Brain microvascular endothelial cell (primary cell): ENCODE results near the gene RRP36.
"Not testable (repeated sequence)": the region's sequence is repeated elsewhere in the genome, so short reads cannot be mapped to it uniquely, and the experiment has no call there.

Source experiments
- DNase-seq: peaks from one replicate; pipeline ENCODE4 v3.0.0-alpha.2; 2020
- H3K27ac ChIP-seq: fragments of 250-450 bp; sonication (Bioruptor Pico); 2 replicates; pipeline ENCODE4 v1.5.1; 2020; ENCODE audit warnings: mild to moderate bottlenecking, moderate library complexity
- H3K27me3 ChIP-seq: fragments of 250-450 bp; sonication (Bioruptor Pico); replicated peaks from 2 replicates; pipeline ENCODE4 v1.5.1; 2020; ENCODE audit warnings: mild to moderate bottlenecking
- H3K36me3 ChIP-seq: fragments of 250-450 bp; sonication (Bioruptor Pico); replicated peaks from 2 replicates; pipeline ENCODE4 v1.5.1; 2020; ENCODE audit warnings: mild to moderate bottlenecking
- H3K4me3 ChIP-seq: 2 replicates; pipeline ENCODE4 v1.5.1; 2011; ENCODE audit warnings: low read depth, mild to moderate bottlenecking, control low read depth, low read length, moderate library complexity
- in situ Hi-C: cut with HindIII; loops from 2 replicates; pipeline ENCODE4 v1.10.0; 2017; ENCODE audit warnings: low sequenced_read_pairs, low pct_ligation_motif_present
- TF ChIP-seq, protein P1 (sequence below): IDR thresholded peaks from 2 replicates; pipeline ENCODE4 v1.5.1; 2011; ENCODE audit warnings: low read depth, mild to moderate bottlenecking, moderate library complexity, low read length, control low read depth, inconsistent platforms; ENCODE audit errors: missing control alignments

Gene RRP36

DNA sequence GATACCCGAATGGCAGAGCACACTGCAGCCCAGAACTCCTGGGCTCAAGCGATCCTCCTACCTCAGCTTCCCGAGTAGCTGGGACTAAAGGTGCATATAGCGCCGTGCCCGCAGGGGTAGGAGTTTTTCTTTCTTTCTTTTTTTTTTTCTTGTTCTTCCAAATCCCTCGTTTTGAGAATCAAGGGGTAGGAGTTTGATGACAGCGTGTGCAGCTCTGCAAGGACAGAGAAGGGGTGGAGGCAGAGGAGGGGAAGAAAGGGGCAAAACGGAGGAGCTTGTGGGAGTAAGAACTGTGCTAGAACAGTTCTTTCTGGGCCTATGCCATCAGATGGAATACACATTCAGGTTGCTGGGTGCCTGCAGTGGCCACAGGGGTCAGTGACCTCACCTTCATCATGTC, 15.3 kb downstream of the RRP36 start:
- H3K36me3 ChIP-seq, result peaks cover 67% of the 10 kb centered on the region
- TF ChIP-seq, protein P1, sequence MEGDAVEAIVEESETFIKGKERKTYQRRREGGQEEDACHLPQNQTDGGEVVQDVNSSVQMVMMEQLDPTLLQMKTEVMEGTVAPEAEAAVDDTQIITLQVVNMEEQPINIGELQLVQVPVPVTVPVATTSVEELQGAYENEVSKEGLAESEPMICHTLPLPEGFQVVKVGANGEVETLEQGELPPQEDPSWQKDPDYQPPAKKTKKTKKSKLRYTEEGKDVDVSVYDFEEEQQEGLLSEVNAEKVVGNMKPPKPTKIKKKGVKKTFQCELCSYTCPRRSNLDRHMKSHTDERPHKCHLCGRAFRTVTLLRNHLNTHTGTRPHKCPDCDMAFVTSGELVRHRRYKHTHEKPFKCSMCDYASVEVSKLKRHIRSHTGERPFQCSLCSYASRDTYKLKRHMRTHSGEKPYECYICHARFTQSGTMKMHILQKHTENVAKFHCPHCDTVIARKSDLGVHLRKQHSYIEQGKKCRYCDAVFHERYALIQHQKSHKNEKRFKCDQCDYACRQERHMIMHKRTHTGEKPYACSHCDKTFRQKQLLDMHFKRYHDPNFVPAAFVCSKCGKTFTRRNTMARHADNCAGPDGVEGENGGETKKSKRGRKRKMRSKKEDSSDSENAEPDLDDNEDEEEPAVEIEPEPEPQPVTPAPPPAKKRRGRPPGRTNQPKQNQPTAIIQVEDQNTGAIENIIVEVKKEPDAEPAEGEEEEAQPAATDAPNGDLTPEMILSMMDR, result no peak
- in situ Hi-C loops, result no loop called here
- H3K27me3 ChIP-seq, result no peaks in the 10 kb centered on the region
- no peak for DNase-seq
- no peak overlapping the region for H3K27ac ChIP-seq
- H3K4me3 ChIP-seq, result no peak overlapping the region

DNA sequence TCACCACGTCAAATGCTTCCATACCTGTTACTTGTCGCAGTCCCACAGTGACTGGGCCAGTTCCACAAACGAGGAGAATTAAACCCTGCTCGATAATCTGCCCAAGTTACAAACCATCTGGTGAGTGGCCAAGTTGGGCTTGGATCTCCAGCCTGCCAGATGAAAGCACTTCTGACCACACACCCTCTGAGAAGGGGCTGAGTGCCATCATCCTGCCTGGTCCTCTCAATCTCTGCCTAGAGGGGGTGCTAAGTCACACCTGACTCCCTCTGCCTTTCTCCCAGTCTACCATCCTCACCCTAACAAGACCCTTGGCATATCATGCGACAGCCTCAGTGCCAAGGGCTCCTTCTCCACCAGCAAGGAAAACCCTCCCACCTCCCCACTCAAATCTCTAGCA, 15.8 kb downstream of the RRP36 start:
- no peaks in the 10 kb centered on the region for H3K27me3 ChIP-seq
- H3K36me3 ChIP-seq, result peaks cover 67% of the 10 kb centered on the region
- DNase-seq, result no peak
- no peak overlapping the region for H3K27ac ChIP-seq
- TF ChIP-seq, protein P1, result peak; percentile 6
- H3K4me3 ChIP-seq, result no peak overlapping the region
- in situ Hi-C loops, result no loop called here

DNA sequence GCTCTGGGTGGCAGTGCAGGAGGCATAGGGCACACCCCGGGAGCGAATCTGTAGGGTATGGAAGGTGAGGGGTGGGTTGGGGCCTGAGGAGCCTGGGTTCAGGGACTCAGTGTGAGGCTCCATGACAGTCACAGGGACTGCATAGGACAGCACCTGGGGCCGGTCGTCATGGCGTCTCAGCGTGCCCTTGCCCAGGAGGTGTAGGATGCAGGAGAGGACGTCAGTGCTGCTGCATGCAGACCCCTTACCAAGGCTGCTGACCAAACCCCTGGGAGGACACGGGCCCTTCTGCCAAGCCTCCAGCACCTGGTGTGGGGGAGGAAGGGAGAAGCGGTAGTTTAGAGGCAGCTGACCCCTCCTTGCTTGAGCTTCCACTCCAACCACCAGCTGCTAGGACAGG, 16.3 kb downstream of the RRP36 start:
- Histone ChIP-seq H3K4me3 (no peak overlapping the region), H3K36me3 (peaks cover 68% of the 10 kb centered on the region), H3K27ac (no peak overlapping the region), H3K27me3 (no peaks in the 10 kb centered on the region)
- no peak for DNase-seq
- in situ Hi-C loops, result no loop called here
- TF ChIP-seq, protein P1, result no peak

DNA sequence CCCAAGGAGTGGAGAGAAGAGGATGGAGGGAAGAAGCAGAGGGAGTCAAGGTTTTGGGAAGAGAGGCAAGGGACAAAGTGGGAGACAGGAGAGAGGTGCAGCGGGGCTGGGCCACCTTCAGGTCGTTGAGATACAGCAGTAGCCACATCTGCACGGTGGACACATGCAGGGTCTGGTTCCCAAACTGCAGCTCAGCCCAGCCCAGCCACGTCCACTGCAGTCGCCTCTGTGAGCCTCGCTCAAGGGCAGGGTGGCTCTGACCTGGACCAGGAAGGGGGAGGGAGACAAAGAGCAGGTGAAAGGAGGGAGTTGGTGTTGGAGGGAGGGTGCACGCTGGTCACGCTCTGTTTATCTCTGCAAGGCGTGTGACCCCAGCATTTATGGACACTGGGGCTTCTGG, 17.3 kb downstream of the RRP36 start:
- Histone ChIP-seq H3K4me3 (no peak overlapping the region), H3K27me3 (no peaks in the 10 kb centered on the region), H3K36me3 (peaks cover 73% of the 10 kb centered on the region), H3K27ac (no peak overlapping the region)
- DNase-seq, result no peak
- TF ChIP-seq, protein P1, result no peak
- in situ Hi-C loops, result no loop called here

DNA sequence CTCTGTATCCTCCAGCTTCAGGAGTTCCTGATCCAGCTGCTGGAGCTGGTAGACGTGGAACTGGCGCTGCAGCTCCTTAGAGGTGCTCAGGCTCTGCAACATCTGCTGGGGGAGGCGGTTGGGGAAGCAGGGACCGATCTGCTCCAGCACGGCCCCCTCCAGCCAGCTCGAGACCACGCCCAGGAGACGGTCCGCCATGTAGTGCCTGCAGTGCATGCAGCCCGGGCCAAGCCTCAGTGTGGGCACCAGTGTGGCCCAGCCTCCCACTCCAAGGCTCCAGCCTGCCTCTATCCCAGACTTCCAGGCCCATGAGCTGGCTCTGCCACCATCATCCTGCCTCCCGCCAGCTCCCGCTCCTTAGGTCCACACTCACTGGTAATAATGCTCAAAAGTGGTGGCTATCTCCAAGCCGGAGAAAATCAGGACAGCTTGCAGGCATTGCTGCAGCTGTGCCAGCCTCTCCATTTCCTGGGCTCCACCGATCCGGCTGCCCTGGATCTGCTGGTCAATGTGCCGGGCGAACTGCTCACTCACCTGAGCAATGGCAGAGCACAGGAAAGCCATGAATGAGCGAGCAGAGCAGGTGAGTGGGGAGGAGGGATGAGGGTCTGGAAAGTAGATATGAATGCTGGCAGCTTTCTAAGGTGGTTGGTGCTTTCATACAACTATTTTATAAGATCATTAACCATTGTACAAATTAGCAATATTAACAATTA, 19.3 kb downstream of the RRP36 start:
- Histone ChIP-seq H3K36me3 (peaks cover 72% of the 10 kb centered on the region), H3K4me3 (no peak overlapping the region), H3K27me3 (no peaks in the 10 kb centered on the region), H3K27ac (no peak overlapping the region)
- in situ Hi-C loops, result no loop called here
- no peak for DNase-seq
- TF ChIP-seq, protein P1, result no peak

DNA sequence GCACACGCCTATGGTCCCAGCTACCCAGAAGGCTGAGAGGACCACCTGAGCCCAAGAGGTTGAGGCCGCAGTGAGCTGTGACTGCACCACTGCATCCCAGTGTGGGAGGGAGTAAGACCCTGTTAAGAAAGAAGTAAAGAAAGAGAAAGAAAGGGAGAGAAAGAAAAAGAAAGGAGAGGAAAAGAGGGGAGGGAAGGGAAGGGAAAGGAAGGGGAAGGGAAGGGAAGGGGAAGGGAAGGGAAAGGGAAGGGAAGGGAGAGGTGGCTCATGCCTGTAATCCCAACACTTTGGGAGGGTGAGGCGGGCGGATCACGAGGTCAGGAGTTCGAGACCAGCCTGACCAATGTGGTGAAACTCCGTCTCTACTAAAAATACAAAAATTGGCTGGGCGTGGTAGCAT, 20.1 kb downstream of the RRP36 start:
- H3K4me3 ChIP-seq, in situ Hi-C loops: not testable (repeated sequence)
- peaks cover 77% of the 10 kb centered on the region for H3K36me3 ChIP-seq

More for the DNA sequence above, 20.1 kb downstream of the RRP36 start:
- H3K27me3 ChIP-seq, DNase-seq, H3K27ac ChIP-seq: not testable (repeated sequence)
